Erythroblast (primary cell): ENCODE data around the gene GPS1.

Experiments
- GATA1 ChIP-seq: IDR thresholded peaks from 2 replicates; pipeline ENCODE4 v1.6.1; 2011; ENCODE audit warnings: low read depth, mild to moderate bottlenecking, control low read depth, low read length, moderate library complexity
- POLR2A ChIP-seq: IDR thresholded peaks from 2 replicates; pipeline ENCODE4 v1.6.1; 2011; ENCODE audit warnings: mild to moderate bottlenecking, low read length

DNA sequence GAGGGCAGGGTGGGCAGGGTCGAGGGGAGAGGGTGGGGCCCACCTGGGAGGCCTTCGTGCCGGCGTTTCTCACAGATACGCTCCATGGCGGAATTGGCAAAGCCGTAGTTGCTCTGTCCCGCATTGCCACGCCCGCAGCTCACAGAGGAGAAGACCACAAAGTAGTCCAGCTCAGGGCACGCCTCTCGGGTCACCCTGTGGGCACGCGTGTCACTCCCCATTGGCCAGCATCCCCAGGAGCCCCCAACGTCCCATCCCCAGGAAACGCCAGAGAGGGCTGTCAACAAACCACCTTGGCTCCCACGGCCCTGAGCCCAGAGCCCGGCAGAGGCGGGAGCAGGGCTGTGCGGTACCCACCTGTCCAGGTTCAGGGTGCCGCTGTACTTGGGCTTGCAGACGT lies 30.3 kb downstream of the GPS1 start:
- TF ChIP-seq POLR2A (no peak), GATA1 (no peak)
